ENCODE data around the gene CDHR5. TPM values are rescaled to one million over a fixed set of nuclear protein-coding genes. Genes with fewer than 3 reads are reported as not detected.
A peak's percentile ranks its signal among the peaks of the same experiment; 100 is the strongest.

Gene CDHR5
- polyA plus RNA-seq, 1 of the 3 experiments (the other 2 are of a cell fraction): not detected

DNA sequence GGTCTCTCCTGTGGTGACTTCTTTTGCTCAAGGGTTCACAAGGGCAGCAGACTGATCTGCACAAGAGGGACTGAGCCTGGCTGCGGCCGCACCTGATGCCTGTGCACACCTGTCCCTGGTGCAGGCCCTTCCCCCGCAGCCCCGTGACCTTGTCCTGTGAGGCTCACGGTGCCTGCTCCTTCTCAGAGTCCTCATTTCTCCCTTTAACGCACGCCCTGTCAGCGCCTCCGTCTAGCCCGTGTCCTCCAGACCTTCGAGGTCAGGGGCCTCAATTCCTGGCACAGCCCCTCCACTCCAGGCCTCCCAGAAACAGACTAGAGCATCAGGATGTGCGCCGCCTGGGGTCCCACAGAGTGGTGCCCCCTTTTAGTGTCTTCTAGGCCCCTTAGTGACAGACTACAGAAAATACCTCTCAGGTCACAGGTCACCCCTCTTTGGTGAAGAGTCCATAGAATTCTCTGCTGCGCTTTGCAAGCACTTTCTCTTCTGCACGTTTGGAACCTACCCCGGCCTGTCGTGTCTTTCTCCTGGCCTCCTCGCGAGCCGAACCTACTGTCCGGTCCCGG, 11.3 kb upstream of the CDHR5 start:
- Histone ChIP-seq H3K4me1 (ENCODE audit: control insufficient read depth in 1 of 2, insufficient read depth in 2 of 2, low read depth in 1 of 2, low read length in 1 of 2) (peaks cover 0 to 12% of the 10 kb centered on the region in 2 experiments; a peak in 1 of 4 replicates), H3K9ac (no peak overlapping the region), H3K27me3 (ENCODE audit: insufficient read depth) (no peaks in the 10 kb centered on the region), H3K36me3 (replicated peaks in 1 of 2; ENCODE audit: control insufficient read depth in 1 of 2, insufficient read depth in 2 of 2, low read length in 1 of 2) (no peaks in the 10 kb centered on the region), H2AFZ (ENCODE audit: low read depth) (no peak overlapping the region), H3K27ac (ENCODE audit: low read depth in 2 of 2, low read length in 1 of 2) (no peak overlapping the region), H3K4me2 (no peak overlapping the region), H3K9me3 (no peaks in the 10 kb centered on the region), H3K4me3 (ENCODE audit: low read depth in 2 of 2, low read length in 1 of 2) (no peak overlapping the region), H3K9me2 (no peaks in the 10 kb centered on the region), H4K20me1 (ENCODE audit: insufficient read depth) (peaks cover 7% of the 10 kb centered on the region; the same call in 1 of the 2 replicates), H3K79me2 (ENCODE audit: insufficient read depth) (no peaks in the 10 kb centered on the region; the same call in 1 of the 2 replicates), H3F3A (replicated peaks; ENCODE audit: insufficient read depth) (peaks cover 9% of the 10 kb centered on the region)
- CTCF ChIA-PET: interaction anchor here (1.1 kb wide), 1 partner anchor 9 kb away, joined by 3 read pairs; the partner anchor contains the start of gene SCT
- TF ChIP-seq TAF1 (IDR thresholded peaks at IDR 0.05; ENCODE audit: borderline replicate concordance, low read depth, low read length) (no peak), FOXJ3 (CRISPR knock-in tag; IDR thresholded peaks at IDR 0.05) (no peak), RFX5 (IDR thresholded peaks at IDR 0.05; ENCODE audit: low read length) (no peak)
- TF ChIP-seq, protein P1, sequence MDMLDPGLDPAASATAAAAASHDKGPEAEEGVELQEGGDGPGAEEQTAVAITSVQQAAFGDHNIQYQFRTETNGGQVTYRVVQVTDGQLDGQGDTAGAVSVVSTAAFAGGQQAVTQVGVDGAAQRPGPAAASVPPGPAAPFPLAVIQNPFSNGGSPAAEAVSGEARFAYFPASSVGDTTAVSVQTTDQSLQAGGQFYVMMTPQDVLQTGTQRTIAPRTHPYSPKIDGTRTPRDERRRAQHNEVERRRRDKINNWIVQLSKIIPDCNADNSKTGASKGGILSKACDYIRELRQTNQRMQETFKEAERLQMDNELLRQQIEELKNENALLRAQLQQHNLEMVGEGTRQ (IDR thresholded peaks at IDR 0.05; ENCODE audit: borderline replicate concordance, low read depth, low read length): no peak
- WGBS (ENCODE audit: low lambda C conversion rate): 93% methylated on average over 22 of the region's 22 CpGs
- POLR2A ChIA-PET: no interaction called here
- DNase-seq: peak; percentile 15

DNA sequence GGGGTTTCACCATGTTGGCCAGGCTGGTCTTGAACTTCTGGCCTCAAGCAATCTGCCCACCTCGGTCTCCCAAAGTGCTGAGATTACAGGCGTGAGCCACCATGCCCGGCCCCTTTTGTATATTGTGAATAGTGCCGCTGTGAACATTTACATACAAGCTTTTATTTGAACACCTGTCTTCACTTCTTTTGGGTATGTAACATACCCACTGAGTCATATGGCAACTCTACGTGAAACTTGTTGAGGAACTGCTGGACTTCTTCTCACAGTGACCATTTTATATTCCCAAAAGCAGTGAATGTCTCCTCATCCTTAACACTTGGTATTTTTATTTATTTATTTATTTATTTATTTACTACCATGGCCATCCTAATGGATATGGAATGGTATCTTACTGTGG, 6.1 kb upstream of the CDHR5 start:
- Histone ChIP-seq H3K36me3 (replicated peaks in 1 of 2; ENCODE audit: control insufficient read depth in 1 of 2, insufficient read depth in 2 of 2, low read length in 1 of 2) (peaks cover 0 to 4% of the 10 kb centered on the region in 2 experiments), H3K9me2 (no peaks in the 10 kb centered on the region), H3K27me3 (ENCODE audit: insufficient read depth) (no peaks in the 10 kb centered on the region), H3K9ac (no peak overlapping the region), H3K4me3 (ENCODE audit: low read depth in 2 of 2, low read length in 1 of 2) (no peak overlapping the region), H3F3A (replicated peaks; ENCODE audit: insufficient read depth) (peaks cover 24% of the 10 kb centered on the region), H3K4me2 (no peak overlapping the region), H3K9me3 (no peaks in the 10 kb centered on the region), H4K20me1 (ENCODE audit: insufficient read depth) (peaks cover 1% of the 10 kb centered on the region; the same call in 1 of the 2 replicates), H3K4me1 (ENCODE audit: control insufficient read depth in 1 of 2, insufficient read depth in 2 of 2, low read depth in 1 of 2, low read length in 1 of 2) (no peaks in the 10 kb centered on the region), H3K27ac (ENCODE audit: low read depth in 2 of 2, low read length in 1 of 2) (no peak overlapping the region), H2AFZ (ENCODE audit: low read depth) (no peak overlapping the region), H3K79me2 (ENCODE audit: insufficient read depth) (no peaks in the 10 kb centered on the region; the same call in 1 of the 2 replicates)
- CTCF ChIA-PET: no interaction called here
- DNase-seq: no peak
- POLR2A ChIA-PET: no interaction called here
- WGBS (ENCODE audit: low lambda C conversion rate): 95% methylated on average over 4 of the region's 5 CpGs
- TF ChIP-seq MEF2A (IDR thresholded peaks at IDR 0.05; ENCODE audit: borderline replicate concordance, low read depth) (no peak), TAF1 (IDR thresholded peaks at IDR 0.05; ENCODE audit: borderline replicate concordance, low read depth, low read length) (no peak), FOXM1 (IDR thresholded peaks at IDR 0.05; ENCODE audit: low read depth) (no peak), EP300 (IDR thresholded peaks at IDR 0.05; ENCODE audit: borderline replicate concordance in 1 of 2, low read depth in 1 of 2, low read length in 1 of 2) (no peak), SMC3 (IDR thresholded peaks at IDR 0.05; ENCODE audit: low read depth, low read length) (no peak), RFX5 (IDR thresholded peaks at IDR 0.05; ENCODE audit: low read length) (no peak), NFIC (IDR thresholded peaks at IDR 0.05; ENCODE audit: borderline replicate concordance) (no peak), JUND (IDR thresholded peaks at IDR 0.05) (no peak)
- TF ChIP-seq, protein P2, sequence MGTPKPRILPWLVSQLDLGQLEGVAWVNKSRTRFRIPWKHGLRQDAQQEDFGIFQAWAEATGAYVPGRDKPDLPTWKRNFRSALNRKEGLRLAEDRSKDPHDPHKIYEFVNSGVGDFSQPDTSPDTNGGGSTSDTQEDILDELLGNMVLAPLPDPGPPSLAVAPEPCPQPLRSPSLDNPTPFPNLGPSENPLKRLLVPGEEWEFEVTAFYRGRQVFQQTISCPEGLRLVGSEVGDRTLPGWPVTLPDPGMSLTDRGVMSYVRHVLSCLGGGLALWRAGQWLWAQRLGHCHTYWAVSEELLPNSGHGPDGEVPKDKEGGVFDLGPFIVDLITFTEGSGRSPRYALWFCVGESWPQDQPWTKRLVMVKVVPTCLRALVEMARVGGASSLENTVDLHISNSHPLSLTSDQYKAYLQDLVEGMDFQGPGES (IDR thresholded peaks at IDR 0.05; ENCODE audit: low read depth, low read length): no peak
